T47D (cell line): ENCODE data around the gene NDUFAF2.

Experiments used
- DNase-seq, 2 experiments: peaks; one replicate each; pipeline versions ENCODE4 v3.0.0 to v3.0.0-alpha.2; 2011 to 2012; ENCODE audit warnings: low read depth in 1 of 2, low spot score in 1 of 2
- JUND ChIP-seq: IDR thresholded peaks from 2 replicates; pipeline ENCODE4 v1.6.1; 2012; ENCODE audit warnings: low read depth
- in situ Hi-C: cut with HindIII; loops from 2 replicates; pipeline ENCODE4 v1.10.0; 2016; ENCODE audit warnings: low sequenced_read_pairs, low pct_unique_long_range_greater_than_20kb

NDUFAF2 gene

GRCh38 chr5:61000887-61001286 lies 55.9 kb downstream of the NDUFAF2 start:
- no peak for DNase-seq
- in situ Hi-C loops, result no loop called here
- TF ChIP-seq JUND, result no peak

- in situ Hi-C loops, result no loop called here
- no peak for TF ChIP-seq JUND
- DNase-seq, result no peak
These were observed 56.6 kb downstream of the NDUFAF2 start for GRCh38 chr5:61001647-61002046.

- in situ Hi-C loops, result no loop called here
- no peak for DNase-seq
- no peak for TF ChIP-seq JUND
These were observed 57.8 kb downstream of the NDUFAF2 start for GRCh38 chr5:61002611-61003355.

- no peak for TF ChIP-seq JUND
- in situ Hi-C loops, result no loop called here
- DNase-seq, result no peak
These were observed 59.4 kb downstream of the NDUFAF2 start for GRCh38 chr5:61004448-61004847.

- no peak for TF ChIP-seq JUND
- no peak for DNase-seq
- in situ Hi-C loops, result no loop called here
These were observed 64.9 kb downstream of the NDUFAF2 start for GRCh38 chr5:61009907-61010306.

- DNase-seq, result peak in 1 of 2 experiments; percentile 17
- TF ChIP-seq JUND, result no peak
- in situ Hi-C loops, result no loop called here
These were observed 65.8 kb downstream of the NDUFAF2 start for GRCh38 chr5:61010467-61011454.

GRCh38 chr5:61018062-61018461 lies 73.1 kb downstream of the NDUFAF2 start:
- in situ Hi-C loops, result no loop called here
- TF ChIP-seq JUND, result no peak

GRCh38 chr5:61019642-61020041 lies 74.6 kb downstream of the NDUFAF2 start:
- in situ Hi-C loops, result no loop called here
- DNase-seq, result no peak
- no peak for TF ChIP-seq JUND

More at GRCh38 chr5:61018062-61018461, 73.1 kb downstream of the NDUFAF2 start:
- no peak for DNase-seq

GRCh38 chr5:61020415-61020814 lies 75.4 kb downstream of the NDUFAF2 start:
- DNase-seq, result peak in 1 of 2 experiments; percentile 40
- no peak for TF ChIP-seq JUND
- in situ Hi-C loops, result no loop called here

GRCh38 chr5:61023131-61023530 lies 78.1 kb downstream of the NDUFAF2 start:
- in situ Hi-C loops, result no loop called here
- no peak for TF ChIP-seq JUND

GRCh38 chr5:61026004-61026403 lies 81.0 kb downstream of the NDUFAF2 start:
- TF ChIP-seq JUND, result no peak
- in situ Hi-C loops, result no loop called here
- no peak for DNase-seq

More at GRCh38 chr5:61023131-61023530, 78.1 kb downstream of the NDUFAF2 start:
- no peak for DNase-seq

GRCh38 chr5:61028382-61028781 lies 83.4 kb downstream of the NDUFAF2 start:
- DNase-seq, result no peak
- no peak for TF ChIP-seq JUND
- in situ Hi-C loops, result no loop called here
